VCaP (cell line): ENCODE data around the gene ARHGAP42.

ENCODE experiments used
- H3K27ac ChIP-seq: fragments of 450-650 bp; 2 replicates; pipeline ENCODE4 v1.5.1; 2017
- TF ChIP-seq, protein P1 (sequence below): fragments of 450-650 bp; conservative IDR thresholded peaks from 2 replicates; pipeline ENCODE4 v1.5.1; 2017; ENCODE audit warnings: mild to moderate bottlenecking, moderate library complexity

Gene ARHGAP42

GRCh38 chr11:100760744-100761143 is 73.7 kb downstream of the ARHGAP42 start:
- TF ChIP-seq, protein P1, sequence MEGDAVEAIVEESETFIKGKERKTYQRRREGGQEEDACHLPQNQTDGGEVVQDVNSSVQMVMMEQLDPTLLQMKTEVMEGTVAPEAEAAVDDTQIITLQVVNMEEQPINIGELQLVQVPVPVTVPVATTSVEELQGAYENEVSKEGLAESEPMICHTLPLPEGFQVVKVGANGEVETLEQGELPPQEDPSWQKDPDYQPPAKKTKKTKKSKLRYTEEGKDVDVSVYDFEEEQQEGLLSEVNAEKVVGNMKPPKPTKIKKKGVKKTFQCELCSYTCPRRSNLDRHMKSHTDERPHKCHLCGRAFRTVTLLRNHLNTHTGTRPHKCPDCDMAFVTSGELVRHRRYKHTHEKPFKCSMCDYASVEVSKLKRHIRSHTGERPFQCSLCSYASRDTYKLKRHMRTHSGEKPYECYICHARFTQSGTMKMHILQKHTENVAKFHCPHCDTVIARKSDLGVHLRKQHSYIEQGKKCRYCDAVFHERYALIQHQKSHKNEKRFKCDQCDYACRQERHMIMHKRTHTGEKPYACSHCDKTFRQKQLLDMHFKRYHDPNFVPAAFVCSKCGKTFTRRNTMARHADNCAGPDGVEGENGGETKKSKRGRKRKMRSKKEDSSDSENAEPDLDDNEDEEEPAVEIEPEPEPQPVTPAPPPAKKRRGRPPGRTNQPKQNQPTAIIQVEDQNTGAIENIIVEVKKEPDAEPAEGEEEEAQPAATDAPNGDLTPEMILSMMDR = no peak
- peak overlapping the region; percentile 11; the same call in 1 of the 2 replicates for H3K27ac ChIP-seq

GRCh38 chr11:100761841-100762240 is 74.8 kb downstream of the ARHGAP42 start:
- TF ChIP-seq, protein P1 = no peak
- peak overlapping the region; percentile 11 for H3K27ac ChIP-seq

DNA sequence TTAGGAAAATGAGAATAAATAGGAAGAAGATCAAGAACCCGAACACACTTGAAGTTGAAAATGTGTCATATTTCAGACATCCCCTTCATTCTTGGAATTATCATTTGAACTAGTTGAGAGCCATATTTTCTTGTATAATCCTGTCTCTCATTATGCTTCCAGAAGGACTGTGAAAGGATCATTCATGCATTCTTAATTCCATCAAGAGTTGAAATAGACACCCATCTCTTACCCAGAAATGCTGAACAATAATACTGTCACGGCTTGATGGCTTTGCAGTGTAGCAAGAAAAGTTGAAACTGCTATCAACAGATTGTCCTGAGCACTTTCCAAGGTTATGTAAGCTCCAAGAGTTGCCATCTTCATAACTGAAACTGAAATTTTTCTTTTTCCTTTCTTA is 79.7 kb downstream of the ARHGAP42 start:
- TF ChIP-seq, protein P1 = no peak
- H3K27ac ChIP-seq = no peak overlapping the region

- H3K27ac ChIP-seq = no peak overlapping the region
- TF ChIP-seq, protein P1 = no peak
Measured at GRCh38 chr11:100769165-100769564, 82.1 kb downstream of the ARHGAP42 start.

DNA sequence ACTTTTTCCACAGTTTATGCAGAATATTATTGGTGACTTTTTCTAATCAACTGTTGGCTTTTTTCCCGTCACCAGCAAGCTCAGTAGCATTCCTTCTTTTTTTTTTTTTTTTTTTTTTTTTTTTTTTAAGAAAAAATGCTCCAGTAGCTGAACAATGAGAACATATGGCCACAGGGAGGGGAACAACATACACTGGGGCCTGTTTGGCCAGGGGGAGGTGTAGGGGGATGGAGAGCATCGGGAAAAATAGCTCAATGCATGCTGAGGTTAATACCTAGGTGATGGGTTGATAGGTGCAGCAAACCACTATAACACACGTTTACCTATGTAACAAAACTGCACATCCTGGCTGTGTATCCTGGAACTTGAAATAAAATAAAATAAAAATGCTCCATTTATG is 82.5 kb downstream of the ARHGAP42 start:
- TF ChIP-seq, protein P1 = no peak
- H3K27ac ChIP-seq = no peak overlapping the region

- TF ChIP-seq, protein P1 = no peak
- no peak overlapping the region for H3K27ac ChIP-seq
Measured at GRCh38 chr11:100774132-100774531, 87.0 kb downstream of the ARHGAP42 start.

- TF ChIP-seq, protein P1 = no peak
- no peak overlapping the region for H3K27ac ChIP-seq
Measured at GRCh38 chr11:100774859-100775258, 87.8 kb downstream of the ARHGAP42 start.
